WTC11 (cell line): Measurements from ENCODE around the gene PLEKHA6. TPM values are rescaled to one million over a fixed set of nuclear protein-coding genes. Genes with fewer than 3 reads are reported as not detected.

Experiments
- ATAC-seq: fragments of 200-7000 bp; cut with Tn5 transposase; 2 replicates; pipeline ENCODE4 v1.10.0; 2021; ENCODE audit warnings: mild to moderate bottlenecking, moderate library complexity
- CTCF ChIA-PET: fragments of 300-600 bp; sonication (Branson Sonifier 250); formaldehyde crosslinking; loops from one replicate; lab custom pipeline; 2021; ENCODE audit warnings: antibody characterized with exemption; lab: Charles Lee
- POLR2A ChIA-PET: fragments of 350-600 bp; sonication (Branson Sonifier 250); formaldehyde crosslinking; loops from one replicate; lab custom pipeline; 2021; ENCODE audit warnings: antibody characterized with exemption; lab: Charles Lee
- DNase-seq: peaks from one replicate; pipeline ENCODE4 v3.0.0; 2021; ENCODE audit warnings: low spot score
- H3K27ac Mint-ChIP-seq: 2 replicates; pipeline ENCODE4 v1.8.0; 2021; ENCODE audit warnings: mixed read lengths
- H3K27me3 Mint-ChIP-seq: 2 replicates; pipeline ENCODE4 v1.8.0; 2021; ENCODE audit warnings: low read depth, mild to moderate bottlenecking, moderate library complexity, mixed read lengths
- H3K36me3 Mint-ChIP-seq: 2 replicates; pipeline ENCODE4 v1.8.0; 2021; ENCODE audit warnings: mixed read lengths
- H3K4me1 Mint-ChIP-seq: 2 replicates; pipeline ENCODE4 v1.8.0; 2022; ENCODE audit warnings: mixed read lengths
- H3K4me3 Mint-ChIP-seq: 2 replicates; pipeline ENCODE4 v1.8.0; 2021; ENCODE audit warnings: mild to moderate bottlenecking, moderate library complexity, mixed read lengths
- H3K9me3 Mint-ChIP-seq: 2 replicates; pipeline ENCODE4 v1.8.0; 2021; ENCODE audit warnings: mixed read lengths
- CDX4 ChIP-seq: fragments of 250-450 bp; sonication (Bioruptor Pico); IDR thresholded peaks from 2 replicates; pipeline ENCODE4 v1.9.0; 2021; ENCODE audit warnings: moderate library complexity, mild to moderate bottlenecking, inconsistent platforms, borderline replicate concordance
- CREB1 ChIP-seq: sonication (generic); formaldehyde crosslinking; IDR thresholded peaks from 2 replicates; pipeline ENCODE4 v1.8.0; 2023; ENCODE audit warnings: mild to moderate bottlenecking, missing genetic modification reagents
- E2F1 ChIP-seq: sonication (generic); formaldehyde crosslinking; IDR thresholded peaks from 2 replicates; pipeline ENCODE4 v1.8.0; 2022; ENCODE audit warnings: mild to moderate bottlenecking, missing genetic modification reagents
- ESRRA ChIP-seq: sonication (generic); formaldehyde crosslinking; IDR thresholded peaks from 2 replicates; pipeline ENCODE4 v1.8.1; 2022; ENCODE audit warnings: mild to moderate bottlenecking, missing genetic modification reagents, borderline replicate concordance
- FOXP1 ChIP-seq: sonication (generic); formaldehyde crosslinking; IDR thresholded peaks from 2 replicates; pipeline ENCODE4 v1.8.0; 2022; ENCODE audit warnings: missing genetic modification reagents, mild to moderate bottlenecking, moderate library complexity, borderline replicate concordance
- GRHL2 ChIP-seq: fragments of 250-450 bp; sonication (Bioruptor Pico); IDR thresholded peaks from 2 replicates; pipeline ENCODE4 v1.8.0; 2022; ENCODE audit warnings: mild to moderate bottlenecking, moderate library complexity; ENCODE audit not compliant: insufficient replicate concordance, severe bottlenecking
- JUN ChIP-seq: sonication (generic); formaldehyde crosslinking; IDR thresholded peaks from 2 replicates; pipeline ENCODE4 v1.8.0; 2023; ENCODE audit warnings: mild to moderate bottlenecking, missing genetic modification reagents
- NFATC4 ChIP-seq: fragments of 250-450 bp; sonication (Bioruptor Pico); IDR thresholded peaks from 2 replicates; pipeline ENCODE4 v1.9.0; 2021; ENCODE audit warnings: mild to moderate bottlenecking
- NFE2L1 ChIP-seq: sonication (generic); formaldehyde crosslinking; IDR thresholded peaks from 2 replicates; pipeline ENCODE4 v1.8.1; 2023; ENCODE audit warnings: missing genetic modification reagents
- NR1H2 ChIP-seq: sonication (generic); formaldehyde crosslinking; IDR thresholded peaks from 2 replicates; pipeline ENCODE4 v1.9.0; 2021; ENCODE audit warnings: mild to moderate bottlenecking, moderate library complexity, missing genetic modification reagents
- NR3C1 ChIP-seq: sonication (generic); formaldehyde crosslinking; conservative IDR thresholded peaks from 2 replicates; pipeline ENCODE4 v1.8.1; 2023; ENCODE audit warnings: low read depth, mild to moderate bottlenecking, missing genetic modification reagents
- RORB ChIP-seq: fragments of 250-450 bp; sonication (Bioruptor Pico); IDR thresholded peaks from 2 replicates; pipeline ENCODE4 v1.9.0; 2021; ENCODE audit warnings: mild to moderate bottlenecking
- TEAD1 ChIP-seq: sonication (generic); formaldehyde crosslinking; IDR thresholded peaks from 2 replicates; pipeline ENCODE4 v1.8.0; 2022; ENCODE audit warnings: mild to moderate bottlenecking, missing genetic modification reagents
- ZNF121 ChIP-seq: sonication (generic); formaldehyde crosslinking; IDR thresholded peaks from 2 replicates; pipeline ENCODE4 v1.8.0; 2023; ENCODE audit warnings: missing genetic modification reagents
- total RNA-seq: library from RNA; stranded (reverse); gene quantifications from 3 replicates; pipeline ENCODE4 v1.2.3, GENCODE V29; 2021
- TF ChIP-seq, protein P1 (sequence below): sonication (generic); formaldehyde crosslinking; conservative IDR thresholded peaks from 2 replicates; pipeline ENCODE4 v1.8.1; 2023; ENCODE audit warnings: mild to moderate bottlenecking, low read depth, missing genetic modification reagents, moderate library complexity
- TF ChIP-seq, protein P2 (sequence below): sonication (generic); formaldehyde crosslinking; conservative IDR thresholded peaks from 2 replicates; pipeline ENCODE4 v1.8.1; 2022; ENCODE audit warnings: mild to moderate bottlenecking, missing genetic modification reagents
- TF ChIP-seq, protein P3 (sequence below): sonication (generic); formaldehyde crosslinking; IDR thresholded peaks from 2 replicates; pipeline ENCODE4 v1.8.1; 2023; ENCODE audit warnings: mild to moderate bottlenecking, moderate library complexity, missing genetic modification reagents

PLEKHA6 gene
- total RNA-seq, 1 experiment from 2014 or later = 11.6 TPM

- DNase-seq (no peak), ATAC-seq (no peak)
- ChIA-PET CTCF (interaction anchor here (0.7 to 1.0 kb wide), 2 partner anchors 15 to 134 kb away, joined by 3 to 4 read pairs; partner anchors contain the start of gene GOLT1A), POLR2A (no interaction called here)
- Mint-ChIP-seq H3K4me1 (peaks cover 55% of the 10 kb centered on the region), H3K27ac (no peak overlapping the region), H3K36me3 (no peaks in the 10 kb centered on the region), H3K9me3 (no peaks in the 10 kb centered on the region), H3K4me3 (no peak overlapping the region), H3K27me3 (no peaks in the 10 kb centered on the region; the same call in none of the 2 replicates)
- TF ChIP-seq GRHL2 (no peak), ZNF121 (CRISPR knock-in tag) (no peak), JUN (no peak)
Measured at GRCh38 chr1:204348242-204348641, 11.5 kb downstream of the PLEKHA6 start.

DNA sequence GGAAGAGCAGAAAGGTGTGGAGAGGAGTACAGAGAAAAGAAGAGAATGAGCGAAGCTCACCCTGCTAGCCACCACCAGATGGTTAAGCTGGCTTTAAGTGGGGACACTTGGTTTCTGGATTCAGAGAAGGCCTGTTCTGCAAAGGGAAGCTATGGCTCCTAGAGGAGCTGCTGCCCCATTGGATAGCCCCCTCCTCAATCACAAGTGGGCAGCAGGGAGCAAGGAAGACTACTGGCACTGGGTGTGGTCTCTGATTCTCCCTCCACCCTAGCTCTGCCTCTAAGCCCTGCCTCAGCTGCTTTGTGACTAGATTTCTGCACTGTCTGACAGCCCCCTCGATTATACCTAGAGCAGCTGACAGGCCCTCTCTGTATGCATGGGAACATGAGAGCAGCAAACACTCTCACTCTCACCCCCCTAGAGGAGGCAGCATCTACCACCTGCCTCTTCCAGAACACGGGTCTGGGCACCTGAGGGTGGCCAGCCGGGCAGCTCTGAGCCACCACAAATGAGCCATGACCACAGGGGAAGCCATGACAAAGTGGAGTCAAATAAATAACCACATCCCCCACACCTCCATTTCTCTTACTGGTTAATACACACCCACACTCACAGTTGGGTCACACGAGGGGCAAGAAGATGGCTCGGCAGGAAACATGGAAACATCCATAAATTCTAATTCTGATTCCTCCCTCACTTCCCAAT lies 13.6 kb downstream of the PLEKHA6 start:
- no peak overlapping the region; the same call in 1 of the 2 replicates for H3K27ac Mint-ChIP-seq
- CTCF ChIA-PET = interaction anchor here (0.8 to 2.9 kb wide), 8 partner anchors 11 to 184 kb away, joined by 3 to 11 read pairs (median 4); partner anchors contain the start of genes GOLT1A and PLEKHA6

GRCh38 chr1:204345438-204345841 lies 14.3 kb downstream of the PLEKHA6 start:
- TF ChIP-seq, protein P1, sequence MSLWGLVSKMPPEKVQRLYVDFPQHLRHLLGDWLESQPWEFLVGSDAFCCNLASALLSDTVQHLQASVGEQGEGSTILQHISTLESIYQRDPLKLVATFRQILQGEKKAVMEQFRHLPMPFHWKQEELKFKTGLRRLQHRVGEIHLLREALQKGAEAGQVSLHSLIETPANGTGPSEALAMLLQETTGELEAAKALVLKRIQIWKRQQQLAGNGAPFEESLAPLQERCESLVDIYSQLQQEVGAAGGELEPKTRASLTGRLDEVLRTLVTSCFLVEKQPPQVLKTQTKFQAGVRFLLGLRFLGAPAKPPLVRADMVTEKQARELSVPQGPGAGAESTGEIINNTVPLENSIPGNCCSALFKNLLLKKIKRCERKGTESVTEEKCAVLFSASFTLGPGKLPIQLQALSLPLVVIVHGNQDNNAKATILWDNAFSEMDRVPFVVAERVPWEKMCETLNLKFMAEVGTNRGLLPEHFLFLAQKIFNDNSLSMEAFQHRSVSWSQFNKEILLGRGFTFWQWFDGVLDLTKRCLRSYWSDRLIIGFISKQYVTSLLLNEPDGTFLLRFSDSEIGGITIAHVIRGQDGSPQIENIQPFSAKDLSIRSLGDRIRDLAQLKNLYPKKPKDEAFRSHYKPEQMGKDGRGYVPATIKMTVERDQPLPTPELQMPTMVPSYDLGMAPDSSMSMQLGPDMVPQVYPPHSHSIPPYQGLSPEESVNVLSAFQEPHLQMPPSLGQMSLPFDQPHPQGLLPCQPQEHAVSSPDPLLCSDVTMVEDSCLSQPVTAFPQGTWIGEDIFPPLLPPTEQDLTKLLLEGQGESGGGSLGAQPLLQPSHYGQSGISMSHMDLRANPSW = no peak
- TF ChIP-seq, protein P2, sequence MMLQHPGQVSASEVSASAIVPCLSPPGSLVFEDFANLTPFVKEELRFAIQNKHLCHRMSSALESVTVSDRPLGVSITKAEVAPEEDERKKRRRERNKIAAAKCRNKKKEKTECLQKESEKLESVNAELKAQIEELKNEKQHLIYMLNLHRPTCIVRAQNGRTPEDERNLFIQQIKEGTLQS (CRISPR knock-in tag) = no peak
- TF ChIP-seq CDX4 (CRISPR knock-in tag) (no peak), CREB1 (CRISPR knock-in tag) (no peak), ESRRA (CRISPR knock-in tag) (no peak), FOXP1 (CRISPR knock-in tag) (no peak), NR3C1 (CRISPR knock-in tag) (no peak), TEAD1 (CRISPR knock-in tag) (no peak), E2F1 (CRISPR knock-in tag) (no peak), NFE2L1 (CRISPR knock-in tag) (no peak), NR1H2 (CRISPR knock-in tag) (no peak), RORB (CRISPR knock-in tag) (no peak), NFATC4 (no peak)
- TF ChIP-seq, protein P3, sequence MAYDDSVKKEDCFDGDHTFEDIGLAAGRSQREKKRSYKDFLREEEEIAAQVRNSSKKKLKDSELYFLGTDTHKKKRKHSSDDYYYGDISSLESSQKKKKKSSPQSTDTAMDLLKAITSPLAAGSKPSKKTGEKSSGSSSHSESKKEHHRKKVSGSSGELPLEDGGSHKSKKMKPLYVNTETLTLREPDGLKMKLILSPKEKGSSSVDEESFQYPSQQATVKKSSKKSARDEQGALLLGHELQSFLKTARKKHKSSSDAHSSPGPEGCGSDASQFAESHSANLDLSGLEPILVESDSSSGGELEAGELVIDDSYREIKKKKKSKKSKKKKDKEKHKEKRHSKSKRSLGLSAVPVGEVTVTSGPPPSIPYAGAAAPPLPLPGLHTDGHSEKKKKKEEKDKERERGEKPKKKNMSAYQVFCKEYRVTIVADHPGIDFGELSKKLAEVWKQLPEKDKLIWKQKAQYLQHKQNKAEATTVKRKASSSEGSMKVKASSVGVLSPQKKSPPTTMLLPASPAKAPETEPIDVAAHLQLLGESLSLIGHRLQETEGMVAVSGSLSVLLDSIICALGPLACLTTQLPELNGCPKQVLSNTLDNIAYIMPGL (CRISPR knock-in tag) = no peak
- H3K4me3 Mint-ChIP-seq = no peak overlapping the region
- no peaks in the 10 kb centered on the region for H3K9me3 Mint-ChIP-seq
- H3K27ac Mint-ChIP-seq = no peak overlapping the region; the same call in 1 of the 2 replicates
- H3K36me3 Mint-ChIP-seq = no peaks in the 10 kb centered on the region
- H3K4me1 Mint-ChIP-seq = peaks cover 70% of the 10 kb centered on the region
- peaks cover 12% of the 10 kb centered on the region for H3K27me3 Mint-ChIP-seq
- ATAC-seq = no peak
- ChIA-PET POLR2A (no interaction called here), CTCF (interaction anchor here (0.8 to 2.9 kb wide), 8 partner anchors 12 to 183 kb away, joined by 3 to 11 read pairs (median 4); partner anchors contain the start of genes GOLT1A and PLEKHA6)
- DNase-seq = no peak

More for the DNA sequence above, 13.6 kb downstream of the PLEKHA6 start:
- Mint-ChIP-seq H3K9me3 (no peaks in the 10 kb centered on the region), H3K27me3 (peaks cover 5% of the 10 kb centered on the region), H3K4me1 (peaks cover 69% of the 10 kb centered on the region), H3K4me3 (no peak overlapping the region), H3K36me3 (no peaks in the 10 kb centered on the region)
- DNase-seq = no peak
- peak; percentile 12; the same call in 1 of the 2 replicates for ATAC-seq
- TF ChIP-seq E2F1 (CRISPR knock-in tag) (no peak), GRHL2 (no peak)
- POLR2A ChIA-PET = no interaction called here
